ENCODE results near the gene KANSL1. TPM values are rescaled to one million over a fixed set of nuclear protein-coding genes. Genes with fewer than 3 reads are reported as not detected.

KANSL1 gene
- total RNA-seq, 1 experiment from 2014 or later, result 55.5 TPM

DNA sequence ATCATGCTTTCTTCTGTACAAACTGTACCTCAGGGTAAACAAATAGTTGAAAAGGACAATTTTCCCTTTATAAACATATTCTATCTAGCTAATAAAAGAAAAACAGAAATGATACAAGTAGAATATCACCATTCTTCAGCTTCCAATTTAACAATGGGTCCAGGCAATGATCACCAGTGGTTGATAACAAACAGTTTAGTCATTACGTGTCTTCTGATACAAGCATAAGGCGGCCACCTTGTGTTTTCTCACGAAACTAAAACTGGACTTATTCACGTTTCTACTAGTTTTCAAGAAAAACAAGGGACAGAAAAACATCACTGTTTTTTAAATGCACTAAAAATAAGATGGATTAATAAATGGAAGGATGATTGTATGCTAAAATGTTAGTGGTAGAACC, 135.9 kb downstream of the KANSL1 start:
- ATAC-seq (no peak), DNase-seq (ENCODE audit: low read depth, low spot score) (no peak)
- POLR2A ChIA-PET, result no interaction called here
- intact Hi-C loops (cut with micrococcal nuclease; ENCODE audit: unreplicated experiment) (no loop called here), in situ Hi-C loops (cut with HindIII; ENCODE audit: low pct_unique_long_range_greater_than_20kb, low sequenced_read_pairs) (no loop called here)
- H3K4me3 ChIP-seq (ENCODE audit: low read depth in 2 of 2, low read length in 2 of 2), result no peak overlapping the region
- H3K36me3 ChIP-seq (ENCODE audit: control insufficient read depth, insufficient read depth, low read length), result no peaks in the 10 kb centered on the region; the same call in none of the 2 replicates
- no TSS peak for BruUV-seq (replicated peaks)
- no peak for TF ChIP-seq TCF7L2 (IDR thresholded peaks at IDR 0.05; ENCODE audit: low read depth, low read length)
- no peak for TF ChIP-seq REST (IDR thresholded peaks at IDR 0.05; ENCODE audit: insufficient read depth in 1 of 2, low read depth in 2 of 2, low read length in 1 of 2)
- TF ChIP-seq POLR2AphosphoS5 (IDR thresholded peaks at IDR 0.05; ENCODE audit: low read depth, low read length), result no peak
- TF ChIP-seq, protein P1, sequence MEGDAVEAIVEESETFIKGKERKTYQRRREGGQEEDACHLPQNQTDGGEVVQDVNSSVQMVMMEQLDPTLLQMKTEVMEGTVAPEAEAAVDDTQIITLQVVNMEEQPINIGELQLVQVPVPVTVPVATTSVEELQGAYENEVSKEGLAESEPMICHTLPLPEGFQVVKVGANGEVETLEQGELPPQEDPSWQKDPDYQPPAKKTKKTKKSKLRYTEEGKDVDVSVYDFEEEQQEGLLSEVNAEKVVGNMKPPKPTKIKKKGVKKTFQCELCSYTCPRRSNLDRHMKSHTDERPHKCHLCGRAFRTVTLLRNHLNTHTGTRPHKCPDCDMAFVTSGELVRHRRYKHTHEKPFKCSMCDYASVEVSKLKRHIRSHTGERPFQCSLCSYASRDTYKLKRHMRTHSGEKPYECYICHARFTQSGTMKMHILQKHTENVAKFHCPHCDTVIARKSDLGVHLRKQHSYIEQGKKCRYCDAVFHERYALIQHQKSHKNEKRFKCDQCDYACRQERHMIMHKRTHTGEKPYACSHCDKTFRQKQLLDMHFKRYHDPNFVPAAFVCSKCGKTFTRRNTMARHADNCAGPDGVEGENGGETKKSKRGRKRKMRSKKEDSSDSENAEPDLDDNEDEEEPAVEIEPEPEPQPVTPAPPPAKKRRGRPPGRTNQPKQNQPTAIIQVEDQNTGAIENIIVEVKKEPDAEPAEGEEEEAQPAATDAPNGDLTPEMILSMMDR (IDR thresholded peaks at IDR 0.05), result no peak
- CTCF ChIA-PET, result no interaction called here
- H3K4me1 ChIP-seq (ENCODE audit: control insufficient read depth, insufficient read depth, low read length), result no peaks in the 10 kb centered on the region
- no peaks in the 10 kb centered on the region for H3K27me3 ChIP-seq (ENCODE audit: control insufficient read depth, insufficient read depth, low read length)
- no peaks in the 10 kb centered on the region for H3K9me3 ChIP-seq (ENCODE audit: control insufficient read depth, insufficient read depth, low read depth, low read length)
- no peak overlapping the region for H3K27ac ChIP-seq (ENCODE audit: low read length)

- CTCF ChIA-PET, result no interaction called here
- POLR2A ChIA-PET, result interaction anchor here (0.6 kb wide), 1 partner anchor 24 kb away, joined by 3 read pairs; no protein-coding TSS in a partner anchor
- no peaks in the 10 kb centered on the region for H3K4me1 ChIP-seq (ENCODE audit: control insufficient read depth, insufficient read depth, low read length)
- H3K36me3 ChIP-seq (ENCODE audit: control insufficient read depth, insufficient read depth, low read length), result no peaks in the 10 kb centered on the region; the same call in none of the 2 replicates
- TF ChIP-seq POLR2AphosphoS5 (IDR thresholded peaks at IDR 0.05; ENCODE audit: low read depth, low read length) (no peak), REST (IDR thresholded peaks at IDR 0.05; ENCODE audit: insufficient read depth in 1 of 2, low read depth in 2 of 2, low read length in 1 of 2) (no peak)
- TF ChIP-seq, protein P1 (IDR thresholded peaks at IDR 0.05), result no peak
- no peaks in the 10 kb centered on the region for H3K9me3 ChIP-seq (ENCODE audit: control insufficient read depth, insufficient read depth, low read depth, low read length)
- no peak overlapping the region for H3K27ac ChIP-seq (ENCODE audit: low read length)
- DNase-seq (ENCODE audit: low read depth, low spot score), result no peak
- intact Hi-C loops (cut with micrococcal nuclease; ENCODE audit: unreplicated experiment), result no loop called here
- no peak overlapping the region for H3K4me3 ChIP-seq (ENCODE audit: low read depth in 2 of 2, low read length in 2 of 2)
- BruUV-seq (replicated peaks), result no TSS peak
- no peaks in the 10 kb centered on the region for H3K27me3 ChIP-seq (ENCODE audit: control insufficient read depth, insufficient read depth, low read length)
- in situ Hi-C loops (cut with HindIII; ENCODE audit: low pct_unique_long_range_greater_than_20kb, low sequenced_read_pairs), result no loop called here
- no peak for ATAC-seq
Measured at GRCh38 chr17:46056800-46057304, 136.4 kb downstream of the KANSL1 start.
